Activated CD4-positive, alpha-beta T cell treated with anti-CD3 and anti-CD28 coated beads, Interleukin-2, amount 50 U/mL, for 16 hours (primary cell): ENCODE measurements around the gene BACE1-AS.
"Not testable (repeated sequence)": the region's sequence is repeated elsewhere in the genome, so short reads cannot be mapped to it uniquely, and the experiment has no call there.

Experiments
- DNase-seq: peaks from one replicate; pipeline ENCODE4 v3.0.0-alpha.2; 2020

The BACE1-AS gene

GRCh38 chr11:117292616-117293015 is 1.5 kb downstream of the BACE1-AS start:
- DNase-seq = no peak

GRCh38 chr11:117295438-117296137 is 4.4 kb downstream of the BACE1-AS start:
- DNase-seq = no peak

- no peak for DNase-seq
These were observed 5.7 kb downstream of the BACE1-AS start for GRCh38 chr11:117296881-117297280.

- no peak for DNase-seq
These were observed 7.0 kb downstream of the BACE1-AS start for GRCh38 chr11:117298195-117298594.

GRCh38 chr11:117299351-117300282 is 8.5 kb downstream of the BACE1-AS start:
- DNase-seq = no peak

- DNase-seq = no peak
These were observed 9.1 kb downstream of the BACE1-AS start for GRCh38 chr11:117300283-117300663.

GRCh38 chr11:117300773-117301172 is 9.6 kb downstream of the BACE1-AS start:
- DNase-seq = no peak

GRCh38 chr11:117302228-117302627 is 11.1 kb downstream of the BACE1-AS start:
- DNase-seq = no peak

GRCh38 chr11:117303101-117303500 is 12.0 kb downstream of the BACE1-AS start:
- no peak for DNase-seq

GRCh38 chr11:117303646-117304315 is 12.6 kb downstream of the BACE1-AS start:
- DNase-seq = no peak

- DNase-seq = no peak
These were observed 14.0 kb downstream of the BACE1-AS start for GRCh38 chr11:117305145-117305544.

- no peak for DNase-seq
These were observed 18.2 kb downstream of the BACE1-AS start for GRCh38 chr11:117309310-117309709.

GRCh38 chr11:117313091-117313490 is 21.9 kb downstream of the BACE1-AS start:
- DNase-seq = no peak

- no peak for DNase-seq
These were observed 23.0 kb downstream of the BACE1-AS start for GRCh38 chr11:117313828-117314768.

GRCh38 chr11:117314840-117315239 is 23.7 kb downstream of the BACE1-AS start:
- DNase-seq = no peak

- DNase-seq = no peak
These were observed 24.4 kb downstream of the BACE1-AS start for GRCh38 chr11:117315285-117316196.

GRCh38 chr11:117316197-117316961 is 25.2 kb downstream of the BACE1-AS start, which contains the start of gene BACE1:
TSS of gene BACE1 (minus strand) at chr11:117316256. CDS start at chr11:117315795, 461 bp downstream.
- DNase-seq = no peak

GRCh38 chr11:117318738-117319137 is 27.6 kb downstream of the BACE1-AS start:
- no peak for DNase-seq

- no peak for DNase-seq
These were observed 28.2 kb downstream of the BACE1-AS start for GRCh38 chr11:117319214-117319840.

- not testable (repeated sequence) for DNase-seq
These were observed 36.1 kb downstream of the BACE1-AS start for GRCh38 chr11:117327255-117327566.
